Liver (tissue), 9 donors: Measurements from ENCODE around the gene RPTOR. TPM values are rescaled to one million over a fixed set of nuclear protein-coding genes. Genes with fewer than 3 reads are reported as not detected.

Source experiments
- DNase-seq: peaks from one replicate; pipeline ENCODE4 v3.0.0-alpha.2; 2017; ENCODE audit warnings: low spot score
- H3K27ac ChIP-seq, 2 donors: one replicate each; pipeline ENCODE4 v1.7.0; 2013; ENCODE audit warnings: inconsistent platforms in 2 of 2, low read length in 2 of 2, control low read depth in 1 of 2, low read depth in 1 of 2, mild to moderate bottlenecking in 1 of 2
- H3K27me3 ChIP-seq, 4 donors: one replicate each; pipeline versions ENCODE4 v1.6.1 to v1.7.0; 2013; ENCODE audit warnings: low read length in 3 of 4, inconsistent platforms in 1 of 4, mild to moderate bottlenecking in 1 of 4, moderate library complexity in 1 of 4; ENCODE audit not compliant: control insufficient read depth in 4 of 4, insufficient read depth in 4 of 4
- H3K36me3 ChIP-seq, 4 donors: one replicate each; pipeline versions ENCODE4 v1.6.1 to v1.7.0; 2013; ENCODE audit warnings: low read length in 3 of 4, mild to moderate bottlenecking in 3 of 4, low read depth in 1 of 4, moderate library complexity in 1 of 4; ENCODE audit not compliant: control insufficient read depth in 4 of 4, insufficient read depth in 3 of 4
- H3K4me1 ChIP-seq, 4 donors: one replicate each; pipeline versions ENCODE4 v1.6.1 to v1.7.0; 2013; ENCODE audit warnings: low read length in 3 of 4, mild to moderate bottlenecking in 3 of 4, moderate library complexity in 1 of 4; ENCODE audit not compliant: control insufficient read depth in 4 of 4, insufficient read depth in 4 of 4
- H3K4me3 ChIP-seq, 3 donors: one replicate each; pipeline versions ENCODE4 v1.6.1 to v1.7.0; 2013; ENCODE audit warnings: low read length in 3 of 3, control low read depth in 1 of 3, low read depth in 1 of 3, mild to moderate bottlenecking in 1 of 3
- H3K9ac ChIP-seq, 2 donors: one replicate each; pipeline ENCODE4 v1.7.0; 2013; ENCODE audit warnings: low read length in 2 of 2, mild to moderate bottlenecking in 2 of 2, moderate library complexity in 2 of 2, control low read depth in 1 of 2, low read depth in 1 of 2
- H3K9me3 ChIP-seq, 4 donors: one replicate each; pipeline versions ENCODE4 v1.6.1 to v1.7.0; 2013; ENCODE audit warnings: low read length in 3 of 4; ENCODE audit not compliant: control insufficient read depth in 4 of 4
- ATF3 ChIP-seq: IDR thresholded peaks from 2 replicates; pipeline ENCODE4 v1.6.1; 2016; ENCODE audit warnings: antibody characterized with exemption
- EGR1 ChIP-seq, 2 donors: IDR thresholded peaks; 2 replicates each; pipeline ENCODE4 v1.6.1; 2016 to 2018; ENCODE audit warnings: antibody characterized with exemption in 2 of 2, low read depth in 2 of 2
- FOXA1 ChIP-seq: IDR thresholded peaks from 2 replicates; pipeline ENCODE4 v1.6.1; 2016; ENCODE audit warnings: antibody characterized with exemption
- FOXA2 ChIP-seq: IDR thresholded peaks from 2 replicates; pipeline ENCODE4 v1.6.1; 2016; ENCODE audit warnings: antibody characterized with exemption
- GABPA ChIP-seq, 2 donors: IDR thresholded peaks in 1 of 2; conservative IDR thresholded peaks in 1 of 2; 2 replicates each; pipeline ENCODE4 v1.6.1; 2016; ENCODE audit warnings: antibody characterized with exemption in 2 of 2, mild to moderate bottlenecking in 1 of 2, moderate library complexity in 1 of 2
- HNF4A ChIP-seq, 2 donors: conservative IDR thresholded peaks; 2 replicates each; pipeline ENCODE4 v1.6.1; 2016; ENCODE audit warnings: antibody characterized with exemption in 2 of 2, mild to moderate bottlenecking in 2 of 2
- HNF4G ChIP-seq: IDR thresholded peaks from 2 replicates; pipeline ENCODE4 v1.6.1; 2016; ENCODE audit warnings: antibody characterized with exemption
- JUND ChIP-seq, 2 donors: IDR thresholded peaks; 2 replicates each; pipeline ENCODE4 v1.6.1; 2016; ENCODE audit warnings: antibody characterized with exemption in 2 of 2
- NR2F2 ChIP-seq: IDR thresholded peaks from 2 replicates; pipeline ENCODE4 v1.6.1; 2016; ENCODE audit warnings: antibody characterized with exemption
- RAD21 ChIP-seq, 2 donors: IDR thresholded peaks; 2 replicates each; pipeline ENCODE4 v1.6.1; 2016; ENCODE audit warnings: antibody characterized with exemption in 2 of 2, mild to moderate bottlenecking in 2 of 2
- REST ChIP-seq: IDR thresholded peaks from 2 replicates; pipeline ENCODE4 v1.6.1; 2016; ENCODE audit warnings: antibody characterized with exemption, mild to moderate bottlenecking
- RXRA ChIP-seq, 2 donors: IDR thresholded peaks; 2 replicates each; pipeline ENCODE4 v1.6.1; 2017 to 2018; ENCODE audit warnings: antibody characterized with exemption in 2 of 2, mild to moderate bottlenecking in 1 of 2
- SP1 ChIP-seq: IDR thresholded peaks from 2 replicates; pipeline ENCODE4 v1.6.1; 2018; ENCODE audit warnings: antibody characterized with exemption, mild to moderate bottlenecking
- TAF1 ChIP-seq: conservative IDR thresholded peaks from 2 replicates; pipeline ENCODE4 v1.6.1; 2016; ENCODE audit warnings: antibody characterized with exemption, mild to moderate bottlenecking
- YY1 ChIP-seq: IDR thresholded peaks from 2 replicates; pipeline ENCODE4 v1.6.1; 2016; ENCODE audit warnings: antibody characterized with exemption, mild to moderate bottlenecking
- WGBS: extraction: QIAGEN DNeasy Blood & Tissue Kit; methylation state at CpG from one replicate; pipeline ENCODE4 v1.1.7; 2013; 5-methylcytosine and 5-hydroxymethylcytosine counted together
- polyA plus RNA-seq, 2 donors: library from polyadenylated mRNA; stranded (reverse) in 1 of 2; unstranded in 1 of 2; fragments of 200-250 nt in 1 of 2; fragments of >200 nt in 1 of 2; fragmentation: Nextera tagmentation in 1 of 2; extraction: Ambion mirVana in 1 of 2; gene quantifications; one replicate each; pipeline versions ENCODE4 v1.2.1 to v1.2.3, GENCODE V29; 2013 to 2015
- total RNA-seq, 2 donors: library from RNA; depleted of rRNA; stranded (reverse); fragments of >200 nt; gene quantifications; one replicate each; pipeline ENCODE4 v1.2.3, GENCODE V29; 2014
- TF ChIP-seq, protein P1 (sequence below): IDR thresholded peaks from 2 replicates; pipeline ENCODE4 v1.6.1; 2016; ENCODE audit warnings: antibody characterized with exemption
- TF ChIP-seq, protein P2 (sequence below): IDR thresholded peaks from 2 replicates; pipeline ENCODE4 v1.6.1; 2016; ENCODE audit warnings: antibody characterized with exemption
- TF ChIP-seq, protein P3 (sequence below): fragments of 150-350 bp; IDR thresholded peaks from 2 replicates; pipeline ENCODE4 v1.5.1; 2017; ENCODE audit warnings: improper control_type of control experiment, low read depth, low read length; ENCODE audit not compliant: missing input control
- donor health status: healthy.
- donor health status: healthy.
- donor health status: healthy.
- donor health status: healthy.
- donor health status: healthy.

Gene RPTOR
- total and polyA plus RNA-seq, 4 donors: 4.8 to 25.4 (median 11.6) TPM

DNA sequence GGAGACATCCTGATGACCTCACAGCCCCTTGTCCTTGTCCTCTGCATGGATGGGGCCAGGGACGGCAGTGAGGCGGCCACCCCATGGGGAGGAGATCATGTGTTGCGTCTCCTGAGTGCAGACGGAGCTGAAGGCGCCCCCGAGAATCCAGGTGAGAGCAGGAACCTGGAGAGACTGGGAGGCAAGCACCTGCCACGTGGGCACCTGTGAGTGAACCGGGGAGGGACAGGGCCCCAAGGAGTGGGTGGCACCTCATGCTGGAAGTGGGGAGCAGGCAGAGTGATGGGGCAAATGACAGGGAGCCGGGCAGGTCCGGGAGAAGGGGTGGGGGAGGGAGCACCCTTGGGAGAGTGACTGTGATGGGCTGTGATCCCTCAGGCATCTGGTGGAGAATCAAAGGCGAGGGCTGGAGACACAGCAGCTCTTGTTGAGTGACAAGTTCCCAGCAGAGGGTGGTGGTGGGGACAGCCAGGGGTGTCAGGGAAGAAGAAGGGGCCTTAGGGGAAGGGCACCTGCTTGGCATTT, 272.7 kb downstream of the RPTOR start:
- Histone ChIP-seq H3K27me3 (no peaks in the 10 kb centered on the region), H3K9ac (no peak overlapping the region), H3K9me3 (no peaks in the 10 kb centered on the region), H3K27ac (no peak overlapping the region), H3K4me3 (no peak overlapping the region), H3K36me3 (no peaks in the 10 kb centered on the region), H3K4me1 (no peaks in the 10 kb centered on the region)
- no peak for TF ChIP-seq EGR1 (IDR thresholded peaks at IDR 0.05; ENCODE audit: low read depth in 2 of 2)
- TF ChIP-seq NR2F2: no peak
- no peak for TF ChIP-seq GABPA (IDR thresholded peaks at IDR 0.05 in 1 of 2, conservative IDR thresholded peaks at IDR 0.05 in 1 of 2)
- TF ChIP-seq HNF4G: no peak
- no peak for TF ChIP-seq REST
- TF ChIP-seq JUND (IDR thresholded peaks at IDR 0.05): no peak
- no peak for TF ChIP-seq RAD21 (IDR thresholded peaks at IDR 0.05)
- no peak for TF ChIP-seq TAF1
- TF ChIP-seq YY1: no peak
- TF ChIP-seq ATF3: no peak
- no peak for TF ChIP-seq SP1
- TF ChIP-seq HNF4A (conservative IDR thresholded peaks at IDR 0.05): no peak
- TF ChIP-seq, protein P1, sequence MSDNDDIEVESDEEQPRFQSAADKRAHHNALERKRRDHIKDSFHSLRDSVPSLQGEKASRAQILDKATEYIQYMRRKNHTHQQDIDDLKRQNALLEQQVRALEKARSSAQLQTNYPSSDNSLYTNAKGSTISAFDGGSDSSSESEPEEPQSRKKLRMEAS: no peak
- TF ChIP-seq FOXA2: no peak
- TF ChIP-seq, protein P2, sequence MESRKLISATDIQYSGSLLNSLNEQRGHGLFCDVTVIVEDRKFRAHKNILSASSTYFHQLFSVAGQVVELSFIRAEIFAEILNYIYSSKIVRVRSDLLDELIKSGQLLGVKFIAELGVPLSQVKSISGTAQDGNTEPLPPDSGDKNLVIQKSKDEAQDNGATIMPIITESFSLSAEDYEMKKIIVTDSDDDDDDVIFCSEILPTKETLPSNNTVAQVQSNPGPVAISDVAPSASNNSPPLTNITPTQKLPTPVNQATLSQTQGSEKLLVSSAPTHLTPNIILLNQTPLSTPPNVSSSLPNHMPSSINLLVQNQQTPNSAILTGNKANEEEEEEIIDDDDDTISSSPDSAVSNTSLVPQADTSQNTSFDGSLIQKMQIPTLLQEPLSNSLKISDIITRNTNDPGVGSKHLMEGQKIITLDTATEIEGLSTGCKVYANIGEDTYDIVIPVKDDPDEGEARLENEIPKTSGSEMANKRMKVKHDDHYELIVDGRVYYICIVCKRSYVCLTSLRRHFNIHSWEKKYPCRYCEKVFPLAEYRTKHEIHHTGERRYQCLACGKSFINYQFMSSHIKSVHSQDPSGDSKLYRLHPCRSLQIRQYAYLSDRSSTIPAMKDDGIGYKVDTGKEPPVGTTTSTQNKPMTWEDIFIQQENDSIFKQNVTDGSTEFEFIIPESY: no peak
- no peak for TF ChIP-seq FOXA1
- no peak for TF ChIP-seq RXRA (IDR thresholded peaks at IDR 0.05)
- TF ChIP-seq, protein P3, sequence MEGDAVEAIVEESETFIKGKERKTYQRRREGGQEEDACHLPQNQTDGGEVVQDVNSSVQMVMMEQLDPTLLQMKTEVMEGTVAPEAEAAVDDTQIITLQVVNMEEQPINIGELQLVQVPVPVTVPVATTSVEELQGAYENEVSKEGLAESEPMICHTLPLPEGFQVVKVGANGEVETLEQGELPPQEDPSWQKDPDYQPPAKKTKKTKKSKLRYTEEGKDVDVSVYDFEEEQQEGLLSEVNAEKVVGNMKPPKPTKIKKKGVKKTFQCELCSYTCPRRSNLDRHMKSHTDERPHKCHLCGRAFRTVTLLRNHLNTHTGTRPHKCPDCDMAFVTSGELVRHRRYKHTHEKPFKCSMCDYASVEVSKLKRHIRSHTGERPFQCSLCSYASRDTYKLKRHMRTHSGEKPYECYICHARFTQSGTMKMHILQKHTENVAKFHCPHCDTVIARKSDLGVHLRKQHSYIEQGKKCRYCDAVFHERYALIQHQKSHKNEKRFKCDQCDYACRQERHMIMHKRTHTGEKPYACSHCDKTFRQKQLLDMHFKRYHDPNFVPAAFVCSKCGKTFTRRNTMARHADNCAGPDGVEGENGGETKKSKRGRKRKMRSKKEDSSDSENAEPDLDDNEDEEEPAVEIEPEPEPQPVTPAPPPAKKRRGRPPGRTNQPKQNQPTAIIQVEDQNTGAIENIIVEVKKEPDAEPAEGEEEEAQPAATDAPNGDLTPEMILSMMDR: no peak
- no peak for DNase-seq
- WGBS: 98% methylated on average over 11 of the region's 11 CpGs
